ENCODE results near the gene SYNJ2. TPM values are rescaled to one million over a fixed set of nuclear protein-coding genes. Genes with fewer than 3 reads are reported as not detected.
A peak's percentile ranks its signal among the peaks of the same experiment; 100 is the strongest.

Gene SYNJ2
- total and polyA plus RNA-seq, 4 experiments from 2014 or later: 14.5 to 17.4 (median 15.9) TPM

DNA sequence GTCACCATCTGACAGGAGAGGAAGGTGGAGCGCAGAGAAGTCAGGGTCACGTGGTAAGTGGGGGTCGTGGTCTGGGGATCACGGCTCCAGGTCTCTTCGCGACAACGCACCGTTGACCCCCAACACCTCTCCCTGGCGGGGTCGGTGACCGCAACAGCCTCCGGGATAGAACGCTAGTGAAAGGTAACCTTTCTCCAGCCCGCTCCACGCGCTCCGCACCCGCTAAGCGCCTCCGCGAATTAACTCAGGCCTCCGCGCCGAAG, 600 bp upstream of the SYNJ2 start:
- DNase-seq: no peak
- H3K4me1 ChIP-seq (ENCODE audit: insufficient read depth, low read length): peaks cover 44% of the 10 kb centered on the region
- no peaks in the 10 kb centered on the region for H3K36me3 ChIP-seq (ENCODE audit: insufficient read depth, low read length)
- H3K9me3 Mint-ChIP-seq: peaks cover 0 to 2% (median 0%) of the 10 kb centered on the region in 8 donors
- H3K36me3 Mint-ChIP-seq: peaks cover 0 to 7% of the 10 kb centered on the region in 2 donors
- peak overlapping the region; percentile 54 to 88 for H3K4me3 ChIP-seq (ENCODE audit: low read length in 2 of 2)
- no peaks in the 10 kb centered on the region for H3K27me3 ChIP-seq (ENCODE audit: insufficient read depth, low read length)
- intact Hi-C loops (cut with micrococcal nuclease): loop anchor here (1.0 to 5.0 kb wide), 6 partner anchors 28 to 599 kb away; partner anchors contain the start of genes GTF2H5, SERAC1 and ZDHHC14
- peak overlapping the region; percentile 79 to 93 (median 88) for H3K4me3 Mint-ChIP-seq
- H3K27me3 Mint-ChIP-seq: no peaks in the 10 kb centered on the region
- POLR2A ChIA-PET (ENCODE audit: partially characterized antibody): interaction anchor here (0.6 to 4.7 kb wide), 6 partner anchors 12 to 658 kb away, joined by 3 to 44 read pairs (median 6); no protein-coding TSS in a partner anchor
- H3K27ac ChIP-seq (ENCODE audit: low read depth, low read length): peak overlapping the region; percentile 71
- no peaks in the 10 kb centered on the region for H3K9me3 ChIP-seq (ENCODE audit: control insufficient read depth in 1 of 2, low read length in 2 of 2)
- peak overlapping the region; percentile 81 to 93 (median 88) for H3K27ac Mint-ChIP-seq
- CTCF ChIA-PET (ENCODE audit: partially characterized antibody): interaction anchor here (4.9 to 5.0 kb wide), 2 partner anchors 46 to 92 kb away, joined by 33 to 48 read pairs; no protein-coding TSS in a partner anchor
- peaks cover 24 to 53% (median 39%) of the 10 kb centered on the region in 4 donors for H3K4me1 Mint-ChIP-seq

DNA sequence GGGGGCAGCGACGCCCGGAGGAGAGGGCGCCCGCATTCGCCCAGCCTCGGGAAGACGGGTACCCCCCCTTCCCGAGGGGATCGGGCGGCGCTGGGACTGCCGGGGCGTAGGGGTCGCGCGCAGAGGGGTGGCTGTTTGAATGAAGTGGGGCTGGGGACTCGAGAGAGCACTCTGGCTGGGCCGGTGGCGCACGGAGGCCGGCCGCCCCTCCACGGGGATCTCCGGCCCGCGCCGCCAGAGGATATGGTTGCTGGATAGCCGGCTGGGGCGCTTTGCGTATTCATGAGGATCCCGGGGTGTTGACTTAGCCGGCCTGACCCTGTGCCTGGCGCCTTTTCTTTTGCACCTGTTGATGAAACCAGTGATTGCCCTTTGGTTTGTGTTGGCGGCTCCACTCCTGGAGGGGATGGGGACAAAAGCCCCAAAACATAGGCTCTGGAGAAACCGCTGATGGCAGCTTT, 469 bp downstream of the SYNJ2 start:
- intact Hi-C loops (cut with micrococcal nuclease): loop anchor here (5.0 kb wide), 3 partner anchors 185 to 600 kb away; partner anchors contain the start of genes GTF2H5, SERAC1 and ZDHHC14
- Histone ChIP-seq H3K4me3 (ENCODE audit: low read length in 2 of 2) (peak overlapping the region; percentile 76 to 77), H3K9me3 (ENCODE audit: control insufficient read depth in 1 of 2, low read length in 2 of 2) (no peaks in the 10 kb centered on the region), H3K27me3 (ENCODE audit: insufficient read depth, low read length) (no peaks in the 10 kb centered on the region), H3K4me1 (ENCODE audit: insufficient read depth, low read length) (peaks cover 44% of the 10 kb centered on the region), H3K36me3 (ENCODE audit: insufficient read depth, low read length) (no peaks in the 10 kb centered on the region), H3K27ac (ENCODE audit: low read depth, low read length) (peak overlapping the region; percentile 71)
- H3K9me3 Mint-ChIP-seq: peaks cover 0 to 2% (median 0%) of the 10 kb centered on the region in 8 donors
- ChIA-PET POLR2A (ENCODE audit: partially characterized antibody) (interaction anchor here (0.6 to 4.7 kb wide), 10 partner anchors 9 to 659 kb away, joined by 3 to 44 read pairs (median 5); no protein-coding TSS in a partner anchor), CTCF (ENCODE audit: partially characterized antibody) (interaction anchor here (0.6 to 5.0 kb wide), 9 partner anchors 10 to 226 kb away, joined by 3 to 48 read pairs (median 5); no protein-coding TSS in a partner anchor)
- H3K4me3 Mint-ChIP-seq: peak overlapping the region; percentile 88 to 94 (median 92)
- H3K4me1 Mint-ChIP-seq: peaks cover 24 to 53% (median 39%) of the 10 kb centered on the region in 4 donors
- peak in 4 of 5 donors; percentile 22 to 62 (median 31) for DNase-seq
- H3K36me3 Mint-ChIP-seq: peaks cover 0 to 7% of the 10 kb centered on the region in 2 donors
- H3K27me3 Mint-ChIP-seq: no peaks in the 10 kb centered on the region
- H3K27ac Mint-ChIP-seq: peak overlapping the region; percentile 41 to 91 (median 86)

DNA sequence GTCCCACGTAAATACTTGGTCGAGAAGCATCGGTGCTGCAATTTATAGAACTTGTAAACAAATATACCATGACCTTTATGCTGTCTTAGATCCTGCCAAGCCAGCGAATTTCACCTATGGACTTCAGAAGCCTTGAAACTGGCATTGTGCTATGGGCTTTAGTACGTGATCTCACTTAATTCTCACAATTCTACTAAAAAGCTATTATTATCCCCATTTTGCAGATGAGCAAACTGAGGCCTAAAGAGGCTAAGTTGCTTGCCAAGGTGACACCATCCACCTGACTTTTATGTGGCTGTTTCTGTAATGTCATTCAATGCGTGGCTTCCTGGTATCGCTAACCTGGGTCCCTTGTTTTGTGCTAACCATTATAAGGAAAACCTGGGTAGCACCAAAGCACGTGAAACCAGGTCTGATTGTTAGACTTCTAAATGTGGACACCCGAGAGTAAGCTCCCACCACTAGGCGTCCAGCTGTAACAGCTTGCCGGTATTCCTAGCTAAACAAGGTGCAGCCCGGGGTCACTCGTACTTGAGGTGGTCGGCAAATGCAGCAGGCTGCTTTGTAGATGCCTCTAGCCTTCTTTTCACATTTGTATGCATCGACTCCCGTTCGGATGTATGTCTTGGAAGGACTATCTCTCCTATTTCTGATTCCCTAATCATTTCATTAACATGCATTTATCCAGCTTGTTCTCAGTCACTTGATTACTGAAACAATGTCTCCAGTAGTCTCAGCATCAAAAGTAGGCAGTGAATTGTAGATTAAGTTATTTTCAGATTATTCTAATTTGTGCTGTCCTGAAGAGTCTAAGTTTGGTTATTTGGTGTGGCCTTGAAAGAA, 1.1 kb downstream of the SYNJ2 start:
- H3K36me3 ChIP-seq (ENCODE audit: insufficient read depth, low read length): no peaks in the 10 kb centered on the region
- H3K9me3 ChIP-seq (ENCODE audit: control insufficient read depth in 1 of 2, low read length in 2 of 2): no peaks in the 10 kb centered on the region
- H3K36me3 Mint-ChIP-seq: peaks cover 0 to 7% of the 10 kb centered on the region in 2 donors
- peaks cover 24 to 53% (median 39%) of the 10 kb centered on the region in 4 donors for H3K4me1 Mint-ChIP-seq
- peak overlapping the region; percentile 41 to 91 (median 86) for H3K27ac Mint-ChIP-seq
- no peaks in the 10 kb centered on the region for H3K27me3 Mint-ChIP-seq
- POLR2A ChIA-PET (ENCODE audit: partially characterized antibody): interaction anchor here (0.9 to 4.7 kb wide), 6 partner anchors 8 to 90 kb away, joined by 3 to 44 read pairs (median 7); no protein-coding TSS in a partner anchor
- H3K4me1 ChIP-seq (ENCODE audit: insufficient read depth, low read length): peaks cover 44% of the 10 kb centered on the region
- peak overlapping the region; percentile 88 to 94 (median 92) for H3K4me3 Mint-ChIP-seq
- H3K4me3 ChIP-seq (ENCODE audit: low read length in 2 of 2): peak overlapping the region; percentile 76 to 77
- peak in 2 of 5 donors; percentile 12 to 19 for DNase-seq
- H3K27ac ChIP-seq (ENCODE audit: low read depth, low read length): peak overlapping the region; percentile 71
- intact Hi-C loops (cut with micrococcal nuclease): loop anchor here (5.0 kb wide), 3 partner anchors 185 to 600 kb away; partner anchors contain the start of genes GTF2H5, SERAC1 and ZDHHC14
- no peaks in the 10 kb centered on the region for H3K27me3 ChIP-seq (ENCODE audit: insufficient read depth, low read length)
- peaks cover 0 to 2% (median 0%) of the 10 kb centered on the region in 8 donors for H3K9me3 Mint-ChIP-seq
- CTCF ChIA-PET (ENCODE audit: partially characterized antibody): interaction anchor here (1.0 to 5.0 kb wide), 8 partner anchors 12 to 226 kb away, joined by 3 to 48 read pairs (median 5); no protein-coding TSS in a partner anchor

DNA sequence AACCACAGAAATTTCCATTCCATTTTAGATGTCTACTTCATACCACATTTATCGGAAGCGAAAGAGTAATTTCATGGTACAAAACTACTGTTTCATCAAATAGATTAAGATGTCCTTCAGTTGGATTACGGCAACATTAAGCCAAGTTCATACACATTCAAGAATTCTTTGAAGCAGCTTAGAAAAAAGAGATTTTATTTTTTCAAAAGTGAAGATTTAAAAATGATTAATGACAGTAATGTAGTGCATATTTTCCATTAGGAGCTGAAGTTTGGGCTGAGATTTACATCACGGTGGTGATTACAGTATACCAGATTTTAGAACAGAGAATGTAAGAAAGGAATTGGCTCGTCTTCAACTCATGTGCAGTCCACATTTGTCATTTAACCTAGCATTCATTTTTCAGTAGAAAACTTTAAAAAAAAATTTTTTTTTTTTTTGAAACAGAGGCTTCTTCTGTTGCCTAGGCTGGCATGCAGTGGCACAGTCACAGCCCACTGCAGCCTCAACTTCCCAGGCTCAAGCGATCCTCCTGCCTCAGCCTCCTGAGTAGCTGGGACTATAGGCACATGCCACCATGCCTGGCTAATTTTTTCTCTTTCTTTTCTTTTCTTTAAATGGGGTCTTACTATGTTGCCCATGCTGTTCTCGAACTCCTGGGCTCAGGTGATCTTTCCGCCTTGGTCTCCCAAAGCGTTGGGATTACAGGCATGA, 1.9 kb downstream of the SYNJ2 start:
- Histone ChIP-seq H3K4me3 (ENCODE audit: low read length in 2 of 2) (no peak overlapping the region), H3K9me3 (ENCODE audit: control insufficient read depth in 1 of 2, low read length in 2 of 2) (no peaks in the 10 kb centered on the region), H3K27me3 (ENCODE audit: insufficient read depth, low read length) (no peaks in the 10 kb centered on the region), H3K4me1 (ENCODE audit: insufficient read depth, low read length) (peaks cover 48% of the 10 kb centered on the region), H3K27ac (ENCODE audit: low read depth, low read length) (no peak overlapping the region), H3K36me3 (ENCODE audit: insufficient read depth, low read length) (no peaks in the 10 kb centered on the region)
- CTCF ChIA-PET (ENCODE audit: partially characterized antibody): interaction anchor here (0.9 to 5.0 kb wide), 8 partner anchors 11 to 227 kb away, joined by 3 to 48 read pairs (median 6); no protein-coding TSS in a partner anchor
- DNase-seq: no peak
- H3K27ac Mint-ChIP-seq: peak overlapping the region; percentile 46 to 87 (median 85)
- no peaks in the 10 kb centered on the region for H3K27me3 Mint-ChIP-seq
- peaks cover 0 to 2% (median 0%) of the 10 kb centered on the region in 8 donors for H3K9me3 Mint-ChIP-seq
- H3K4me1 Mint-ChIP-seq: peaks cover 26 to 54% (median 42%) of the 10 kb centered on the region in 4 donors
- intact Hi-C loops (cut with micrococcal nuclease): loop anchor here (5.0 kb wide), 3 partner anchors 184 to 601 kb away; partner anchors contain the start of genes GTF2H5, SERAC1 and ZDHHC14
- H3K36me3 Mint-ChIP-seq: peaks cover 0 to 7% of the 10 kb centered on the region in 2 donors
- peak overlapping the region; percentile 88 to 94 (median 92) for H3K4me3 Mint-ChIP-seq
- POLR2A ChIA-PET (ENCODE audit: partially characterized antibody): interaction anchor here (1.2 to 4.7 kb wide), 6 partner anchors 7 to 89 kb away, joined by 5 to 44 read pairs (median 6); no protein-coding TSS in a partner anchor

DNA sequence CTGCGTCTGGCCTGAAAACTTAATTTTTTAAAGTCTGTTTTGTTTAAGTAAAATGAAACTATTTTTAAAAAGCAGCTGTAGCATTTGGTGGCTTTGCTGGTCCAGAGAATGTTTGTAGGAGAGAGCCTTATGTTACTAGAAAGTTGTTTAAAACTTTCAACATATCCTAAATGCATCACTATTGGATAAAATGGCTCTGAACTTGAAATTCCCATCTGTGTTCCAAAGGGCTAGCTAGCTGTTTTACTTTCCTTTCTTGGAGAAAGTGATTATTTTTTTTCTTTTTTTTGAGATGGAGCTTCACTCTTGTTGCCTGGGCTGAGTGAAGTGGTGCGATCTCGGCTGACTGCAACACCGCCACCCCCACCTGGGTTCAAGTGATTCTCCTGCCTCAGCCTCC, 2.5 kb downstream of the SYNJ2 start:
- H3K27me3 Mint-ChIP-seq: no peaks in the 10 kb centered on the region
- H3K9me3 Mint-ChIP-seq: peaks cover 0 to 2% (median 0%) of the 10 kb centered on the region in 8 donors
- H3K9me3 ChIP-seq (ENCODE audit: control insufficient read depth in 1 of 2, low read length in 2 of 2): no peaks in the 10 kb centered on the region
- no peaks in the 10 kb centered on the region for H3K36me3 ChIP-seq (ENCODE audit: insufficient read depth, low read length)
- intact Hi-C loops (cut with micrococcal nuclease): loop anchor here (5.0 kb wide), 3 partner anchors 183 to 602 kb away; partner anchors contain the start of genes GTF2H5, SERAC1 and ZDHHC14
- no peak overlapping the region for H3K27ac ChIP-seq (ENCODE audit: low read depth, low read length)
- H3K27me3 ChIP-seq (ENCODE audit: insufficient read depth, low read length): no peaks in the 10 kb centered on the region
- no peak for DNase-seq
- peaks cover 30 to 60% (median 46%) of the 10 kb centered on the region in 4 donors for H3K4me1 Mint-ChIP-seq
- ChIA-PET POLR2A (ENCODE audit: partially characterized antibody) (interaction anchor here (0.6 to 4.7 kb wide), 7 partner anchors 8 to 88 kb away, joined by 3 to 44 read pairs (median 5); no protein-coding TSS in a partner anchor), CTCF (ENCODE audit: partially characterized antibody) (interaction anchor here (0.9 to 4.9 kb wide), 5 partner anchors 11 to 228 kb away, joined by 3 to 48 read pairs (median 8); no protein-coding TSS in a partner anchor)
- peaks cover 53% of the 10 kb centered on the region for H3K4me1 ChIP-seq (ENCODE audit: insufficient read depth, low read length)
- H3K27ac Mint-ChIP-seq: peak overlapping the region; percentile 29 to 87 (median 47)
- H3K4me3 ChIP-seq (ENCODE audit: low read length in 2 of 2): no peak overlapping the region
- peaks cover 0 to 7% of the 10 kb centered on the region in 2 donors for H3K36me3 Mint-ChIP-seq
- peak overlapping the region; percentile 52 to 94 (median 70) for H3K4me3 Mint-ChIP-seq

DNA sequence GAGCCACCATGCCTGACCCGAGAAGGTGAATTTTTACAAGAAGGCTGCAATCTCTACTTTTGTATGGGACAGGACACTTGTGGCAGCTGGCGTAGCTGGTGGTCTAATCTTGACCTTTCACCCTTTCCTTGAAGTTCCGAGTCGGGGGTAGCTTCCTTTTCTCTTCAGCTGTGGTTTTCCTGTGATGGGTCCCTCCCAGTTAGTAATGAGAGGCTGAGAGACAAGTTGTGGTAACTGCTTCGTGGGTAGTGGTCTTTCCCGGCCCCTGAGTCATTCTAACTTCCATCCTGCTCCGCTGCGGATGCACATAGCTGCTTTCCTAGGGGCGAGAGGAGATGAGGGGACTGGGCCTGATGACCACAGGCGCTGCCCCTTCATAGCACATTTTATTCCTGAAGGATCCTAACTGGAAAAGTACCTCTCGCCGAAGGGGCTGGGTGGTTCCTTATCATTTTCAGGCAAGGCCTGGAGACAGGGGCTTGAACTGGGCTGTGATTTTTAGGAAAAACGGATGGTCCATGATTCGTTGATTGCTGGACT, 3.1 kb downstream of the SYNJ2 start:
- H3K4me1 Mint-ChIP-seq: peaks cover 32 to 63% (median 48%) of the 10 kb centered on the region in 4 donors
- CTCF ChIA-PET (ENCODE audit: partially characterized antibody): interaction anchor here (0.9 to 4.9 kb wide), 4 partner anchors 10 to 86 kb away, joined by 3 to 48 read pairs (median 6); no protein-coding TSS in a partner anchor

More for the DNA sequence above, 3.1 kb downstream of the SYNJ2 start:
- Histone ChIP-seq H3K9me3 (ENCODE audit: control insufficient read depth in 1 of 2, low read length in 2 of 2) (no peaks in the 10 kb centered on the region), H3K4me1 (ENCODE audit: insufficient read depth, low read length) (peaks cover 59% of the 10 kb centered on the region), H3K4me3 (ENCODE audit: low read length in 2 of 2) (no peak overlapping the region), H3K27ac (ENCODE audit: low read depth, low read length) (no peak overlapping the region), H3K27me3 (ENCODE audit: insufficient read depth, low read length) (no peaks in the 10 kb centered on the region), H3K36me3 (ENCODE audit: insufficient read depth, low read length) (no peaks in the 10 kb centered on the region)
- intact Hi-C loops (cut with micrococcal nuclease): loop anchor here (5.0 kb wide), 3 partner anchors 183 to 602 kb away; partner anchors contain the start of genes GTF2H5, SERAC1 and ZDHHC14
- POLR2A ChIA-PET (ENCODE audit: partially characterized antibody): interaction anchor here (0.6 to 4.7 kb wide), 7 partner anchors 9 to 87 kb away, joined by 3 to 44 read pairs (median 5); no protein-coding TSS in a partner anchor
- DNase-seq: no peak
- Mint-ChIP-seq H3K27me3 (no peaks in the 10 kb centered on the region), H3K4me3 (peak overlapping the region; percentile 31 to 94 (median 68)), H3K9me3 (peaks cover 0 to 2% (median 0%) of the 10 kb centered on the region in 8 donors), H3K36me3 (peaks cover 0 to 7% of the 10 kb centered on the region in 2 donors), H3K27ac (peak overlapping the region in 6 of 7 donors; percentile 7 to 89 (median 49))
